MM.1S (cell line): ENCODE measurements around the gene MRC1.

Experiments
- DNase-seq: peaks from one replicate; pipeline ENCODE4 v3.0.0-alpha.2; 2015
- H2AFZ ChIP-seq: fragments of 300-600 bp; sonication (generic); 2 replicates; pipeline ENCODE4 v1.6.0; 2016; ENCODE audit warnings: antibody characterized with exemption, low read length
- H3F3A ChIP-seq: fragments of 300-600 bp; sonication (generic); 2 replicates; pipeline ENCODE4 v1.6.1; 2016; ENCODE audit warnings: mild to moderate bottlenecking, antibody characterized with exemption, low read length, moderate library complexity, mixed read lengths; ENCODE audit not compliant: insufficient read depth
- H3K27ac ChIP-seq: fragments of 300-600 bp; sonication (generic); 2 replicates; pipeline ENCODE4 v1.5.1; 2016; ENCODE audit warnings: mild to moderate bottlenecking, low read length
- H3K27me3 ChIP-seq: fragments of 300-600 bp; sonication (generic); replicated peaks from 2 replicates; pipeline ENCODE4 v1.6.0; 2016; ENCODE audit warnings: low read length; ENCODE audit not compliant: insufficient read depth
- H3K36me3 ChIP-seq: fragments of 300-600 bp; sonication (generic); replicated peaks from 2 replicates; pipeline ENCODE4 v1.6.1; 2016; ENCODE audit warnings: mild to moderate bottlenecking, low read length, mixed read lengths; ENCODE audit not compliant: insufficient read depth
- H3K4me1 ChIP-seq: fragments of 300-600 bp; sonication (generic); 2 replicates; pipeline ENCODE4 v1.6.1; 2016; ENCODE audit warnings: low read length, mixed read lengths
- H3K4me2 ChIP-seq: fragments of 300-600 bp; sonication (generic); 2 replicates; pipeline ENCODE4 v1.6.0; 2016; ENCODE audit warnings: low read depth, low read length
- H3K4me3 ChIP-seq: fragments of 300-600 bp; sonication (generic); 2 replicates; pipeline ENCODE4 v1.5.1; 2016; ENCODE audit warnings: low read length, mixed read lengths
- H3K79me2 ChIP-seq: fragments of 300-600 bp; sonication (generic); 2 replicates; pipeline ENCODE4 v1.6.1; 2016; ENCODE audit warnings: mixed run types, low read length, mixed read lengths
- H3K9ac ChIP-seq: fragments of 300-600 bp; sonication (generic); 2 replicates; pipeline ENCODE4 v1.6.1; 2016; ENCODE audit warnings: low read length, mixed read lengths
- H3K9me2 ChIP-seq: fragments of 300-600 bp; sonication (generic); replicated peaks from 2 replicates; pipeline ENCODE4 v1.6.1; 2016; ENCODE audit warnings: mild to moderate bottlenecking, low read length, mixed read lengths; ENCODE audit not compliant: insufficient read depth
- H3K9me3 ChIP-seq: fragments of 300-600 bp; sonication (generic); replicated peaks from 2 replicates; pipeline ENCODE4 v1.6.1; 2016; ENCODE audit warnings: mild to moderate bottlenecking, low read length, mixed read lengths; ENCODE audit not compliant: insufficient read depth
- H4K20me1 ChIP-seq: fragments of 300-600 bp; sonication (generic); 2 replicates; pipeline ENCODE4 v1.6.1; 2016; ENCODE audit warnings: mild to moderate bottlenecking, low read length, moderate library complexity, mixed read lengths; ENCODE audit not compliant: insufficient read depth
- EZH2 ChIP-seq: fragments of 300-600 bp; sonication (generic); optimal IDR thresholded peaks from 2 replicates; pipeline ENCODE3; 2017; ENCODE audit warnings: low read depth, mild to moderate bottlenecking, antibody characterized with exemption, low read length, mixed read lengths
- EZH2phosphoT487 ChIP-seq: fragments of 300-600 bp; sonication (generic); IDR thresholded peaks from 2 replicates; pipeline ENCODE4 v1.6.1; 2018; ENCODE audit warnings: antibody characterized with exemption, low read length
- TF ChIP-seq, protein P1 (sequence below): fragments of 300-600 bp; sonication (generic); IDR thresholded peaks from 2 replicates; pipeline ENCODE4 v1.5.1; 2016; ENCODE audit warnings: antibody characterized with exemption, low read length, mixed read lengths

Gene MRC1

DNA sequence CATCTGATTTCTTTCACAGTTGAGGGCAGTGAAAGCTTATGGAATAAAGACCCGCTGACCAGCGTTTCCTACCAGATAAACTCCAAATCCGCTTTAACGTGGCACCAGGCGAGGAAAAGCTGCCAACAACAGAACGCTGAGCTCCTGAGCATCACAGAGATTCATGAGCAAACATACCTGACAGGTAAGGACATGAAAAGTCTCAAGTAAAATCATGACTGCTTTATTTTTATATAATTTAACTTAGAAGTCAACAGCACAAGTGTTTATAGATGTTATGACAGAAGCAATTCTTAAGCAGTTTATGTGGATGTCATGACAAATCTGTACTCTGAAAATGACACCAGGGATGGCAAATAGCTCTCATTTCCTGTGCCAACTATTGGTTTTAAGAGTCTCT is 24.5 kb downstream of the MRC1 start:
- Histone ChIP-seq H3K27ac (no peak overlapping the region), H3K9me3 (no peaks in the 10 kb centered on the region), H3K9me2 (no peaks in the 10 kb centered on the region), H3F3A (no peaks in the 10 kb centered on the region), H4K20me1 (no peaks in the 10 kb centered on the region), H2AFZ (no peak overlapping the region), H3K4me1 (no peaks in the 10 kb centered on the region), H3K9ac (no peak overlapping the region), H3K36me3 (no peaks in the 10 kb centered on the region), H3K4me2 (no peak overlapping the region), H3K4me3 (no peak overlapping the region), H3K27me3 (no peaks in the 10 kb centered on the region), H3K79me2 (no peaks in the 10 kb centered on the region)
- TF ChIP-seq EZH2 (no peak), EZH2phosphoT487 (no peak)
- TF ChIP-seq, protein P1, sequence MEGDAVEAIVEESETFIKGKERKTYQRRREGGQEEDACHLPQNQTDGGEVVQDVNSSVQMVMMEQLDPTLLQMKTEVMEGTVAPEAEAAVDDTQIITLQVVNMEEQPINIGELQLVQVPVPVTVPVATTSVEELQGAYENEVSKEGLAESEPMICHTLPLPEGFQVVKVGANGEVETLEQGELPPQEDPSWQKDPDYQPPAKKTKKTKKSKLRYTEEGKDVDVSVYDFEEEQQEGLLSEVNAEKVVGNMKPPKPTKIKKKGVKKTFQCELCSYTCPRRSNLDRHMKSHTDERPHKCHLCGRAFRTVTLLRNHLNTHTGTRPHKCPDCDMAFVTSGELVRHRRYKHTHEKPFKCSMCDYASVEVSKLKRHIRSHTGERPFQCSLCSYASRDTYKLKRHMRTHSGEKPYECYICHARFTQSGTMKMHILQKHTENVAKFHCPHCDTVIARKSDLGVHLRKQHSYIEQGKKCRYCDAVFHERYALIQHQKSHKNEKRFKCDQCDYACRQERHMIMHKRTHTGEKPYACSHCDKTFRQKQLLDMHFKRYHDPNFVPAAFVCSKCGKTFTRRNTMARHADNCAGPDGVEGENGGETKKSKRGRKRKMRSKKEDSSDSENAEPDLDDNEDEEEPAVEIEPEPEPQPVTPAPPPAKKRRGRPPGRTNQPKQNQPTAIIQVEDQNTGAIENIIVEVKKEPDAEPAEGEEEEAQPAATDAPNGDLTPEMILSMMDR: no peak
- no peak for DNase-seq

- H3K27me3 ChIP-seq: no peaks in the 10 kb centered on the region
- no peaks in the 10 kb centered on the region for H3K79me2 ChIP-seq
- H3K27ac ChIP-seq: no peak overlapping the region
- H3K4me1 ChIP-seq: no peaks in the 10 kb centered on the region
- no peak overlapping the region for H3K4me2 ChIP-seq
- no peak overlapping the region for H3K4me3 ChIP-seq
- H3K9ac ChIP-seq: no peak overlapping the region
- H3K9me3 ChIP-seq: no peaks in the 10 kb centered on the region
- no peaks in the 10 kb centered on the region for H4K20me1 ChIP-seq
- H3K9me2 ChIP-seq: no peaks in the 10 kb centered on the region
- no peaks in the 10 kb centered on the region for H3K36me3 ChIP-seq
- H3F3A ChIP-seq: no peaks in the 10 kb centered on the region
- no peak for DNase-seq
- H2AFZ ChIP-seq: no peak overlapping the region
- TF ChIP-seq EZH2phosphoT487 (no peak), EZH2 (no peak)
- TF ChIP-seq, protein P1: no peak
These were observed 26.5 kb downstream of the MRC1 start for GRCh38 chr10:17835688-17836087.

DNA sequence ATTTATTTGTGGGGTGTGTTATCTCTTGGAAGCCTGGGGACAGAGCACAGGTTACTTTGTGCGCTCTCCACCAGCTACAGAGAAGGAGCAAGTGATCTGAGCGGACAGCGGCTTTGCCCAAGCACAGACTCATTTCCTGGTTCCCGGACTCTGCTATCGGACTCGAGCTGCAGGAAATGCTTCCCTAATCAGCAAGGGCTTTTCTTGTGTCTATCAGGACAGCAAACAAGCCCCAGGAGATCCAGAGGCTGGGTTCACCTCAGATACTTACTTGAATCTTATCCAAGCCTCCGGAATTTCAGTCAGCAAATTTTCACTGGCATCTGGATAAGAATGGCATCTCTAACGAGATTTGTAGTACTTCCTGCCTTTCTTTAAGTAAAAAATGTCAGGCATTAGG is 27.8 kb downstream of the MRC1 start:
- Histone ChIP-seq H3K27me3 (no peaks in the 10 kb centered on the region), H3K36me3 (no peaks in the 10 kb centered on the region), H3K4me3 (no peak overlapping the region), H3F3A (no peaks in the 10 kb centered on the region), H3K9me2 (no peaks in the 10 kb centered on the region), H4K20me1 (no peaks in the 10 kb centered on the region), H3K4me2 (no peak overlapping the region), H3K79me2 (no peaks in the 10 kb centered on the region), H3K9ac (no peak overlapping the region), H3K27ac (no peak overlapping the region), H3K9me3 (no peaks in the 10 kb centered on the region), H3K4me1 (no peaks in the 10 kb centered on the region), H2AFZ (no peak overlapping the region)
- no peak for TF ChIP-seq EZH2
- TF ChIP-seq, protein P1: no peak
- no peak for TF ChIP-seq EZH2phosphoT487
- no peak for DNase-seq
